GM10266 (cell line): ENCODE data around the gene PARVG.

ENCODE experiments used
- DNase-seq: peaks from one replicate; pipeline ENCODE4 v3.0.0; 2012; ENCODE audit errors: extremely low spot score
- CTCF ChIP-seq: IDR thresholded peaks from 2 replicates; pipeline ENCODE4 v1.5.1; 2012; ENCODE audit warnings: mild to moderate bottlenecking, low read depth; ENCODE audit not compliant: control insufficient read depth, insufficient read depth; ENCODE audit errors: missing control alignments

The PARVG gene

GRCh38 chr22:44211946-44212930 is 31.5 kb downstream of the PARVG start:
- TF ChIP-seq CTCF, result no peak
- DNase-seq, result no peak

- no peak for TF ChIP-seq CTCF
These were observed 32.2 kb downstream of the PARVG start for GRCh38 chr22:44212936-44213335.

GRCh38 chr22:44213489-44214043 is 32.8 kb downstream of the PARVG start:
- no peak for TF ChIP-seq CTCF
- no peak for DNase-seq

More at GRCh38 chr22:44212936-44213335, 32.2 kb downstream of the PARVG start:
- DNase-seq, result no peak

- no peak for DNase-seq
These were observed 33.5 kb downstream of the PARVG start for GRCh38 chr22:44214187-44214586.

GRCh38 chr22:44214764-44215163 is 34.0 kb downstream of the PARVG start:
- no peak for TF ChIP-seq CTCF
- peak; percentile 5 for DNase-seq

More at GRCh38 chr22:44214187-44214586, 33.5 kb downstream of the PARVG start:
- no peak for TF ChIP-seq CTCF

GRCh38 chr22:44215287-44215686 is 34.6 kb downstream of the PARVG start:
- DNase-seq, result peak; percentile 5
- no peak for TF ChIP-seq CTCF

- peak; percentile 4 for DNase-seq
- TF ChIP-seq CTCF, result no peak
These were observed 36.6 kb downstream of the PARVG start for GRCh38 chr22:44217346-44217745.
